Panc1 (cell line): ENCODE data around the gene MRPS27. TPM values are rescaled to one million over a fixed set of nuclear protein-coding genes. Genes with fewer than 3 reads are reported as not detected.

ENCODE experiments used
- ATAC-seq: fragments of 200-7000 bp; cut with Tn5 transposase; 2 replicates; pipeline ENCODE4 v1.9.1; 2020; ENCODE audit warnings: mild to moderate bottlenecking, moderate library complexity
- BruUV-seq: library from RNA; stranded (reverse); fragments of 400-500 nt; replicated peaks from 2 replicates; lab custom pipeline; 2021; lab: Mats Ljungman, UMichigan
- CTCF ChIA-PET: fragments of 300-600 bp; sonication (Branson Sonifier 250); formaldehyde crosslinking; loops from one replicate; lab custom pipeline; 2022; ENCODE audit warnings: antibody characterized with exemption; lab: Charles Lee
- POLR2A ChIA-PET: fragments of 300-600 bp; sonication (Branson Sonifier 250); formaldehyde crosslinking; loops from one replicate; lab custom pipeline; 2022; ENCODE audit warnings: antibody characterized with exemption; lab: Charles Lee
- DNase-seq: peaks from one replicate; pipeline ENCODE4 v3.0.0-alpha.2; 2010; ENCODE audit warnings: low read depth, low spot score
- H3K27ac ChIP-seq: 2 replicates; pipeline ENCODE4 v1.5.1; 2011; ENCODE audit warnings: mild to moderate bottlenecking, low read length, inconsistent platforms
- H3K27me3 ChIP-seq: fragments of 200-500 bp; sonication (Bioruptor generic); 2 replicates; pipeline ENCODE4 v1.6.0; 2014; ENCODE audit warnings: low read length, inconsistent platforms; ENCODE audit not compliant: control insufficient read depth, insufficient read depth
- H3K36me3 ChIP-seq: fragments of 200-500 bp; sonication (Bioruptor generic); 2 replicates; pipeline ENCODE4 v1.5.1; 2014; ENCODE audit warnings: inconsistent platforms, mild to moderate bottlenecking, low read length, moderate library complexity; ENCODE audit not compliant: control insufficient read depth, insufficient read depth
- H3K4me1 ChIP-seq: 2 replicates; pipeline ENCODE4 v1.5.1; 2011; ENCODE audit warnings: inconsistent platforms, mild to moderate bottlenecking, low read length, moderate library complexity; ENCODE audit not compliant: control insufficient read depth, insufficient read depth
- H3K4me3 ChIP-seq, 2 experiments: 2 replicates each; pipeline ENCODE4 v1.5.1; 2011 to 2012; ENCODE audit warnings: low read depth in 2 of 2, low read length in 2 of 2, mild to moderate bottlenecking in 2 of 2, inconsistent platforms in 1 of 2, moderate library complexity in 1 of 2
- H3K9me3 ChIP-seq: fragments of 200-500 bp; sonication (Bioruptor generic); 2 replicates; pipeline ENCODE4 v1.5.1; 2014; ENCODE audit warnings: low read depth, mild to moderate bottlenecking, inconsistent platforms, low read length, moderate library complexity; ENCODE audit not compliant: control insufficient read depth, insufficient read depth
- CTCF ChIP-seq: fragments of 450-650 bp; IDR thresholded peaks from 2 replicates; pipeline ENCODE4 v1.5.1; 2017; ENCODE audit warnings: mild to moderate bottlenecking
- POLR2AphosphoS5 ChIP-seq: IDR thresholded peaks from 2 replicates; pipeline ENCODE4 v1.6.1; 2012; ENCODE audit warnings: mild to moderate bottlenecking, low read depth, low read length, moderate library complexity
- REST ChIP-seq, 2 experiments: IDR thresholded peaks; 2 replicates each; pipeline ENCODE4 v1.6.1; 2011 to 2012; ENCODE audit warnings: low read depth in 2 of 2, control low read depth in 1 of 2, low read length in 1 of 2, mild to moderate bottlenecking in 1 of 2, moderate library complexity in 1 of 2; ENCODE audit not compliant: insufficient read depth in 1 of 2
- SIN3A ChIP-seq: IDR thresholded peaks from 2 replicates; pipeline ENCODE4 v1.6.1; 2012; ENCODE audit warnings: low read depth, mild to moderate bottlenecking, low read length, moderate library complexity, borderline replicate concordance; ENCODE audit not compliant: insufficient read depth
- TCF7L2 ChIP-seq: IDR thresholded peaks from 2 replicates; pipeline ENCODE4 v1.6.1; 2011; ENCODE audit warnings: mild to moderate bottlenecking, low read depth, low read length, inconsistent platforms
- in situ Hi-C: cut with HindIII; loops from 2 replicates; pipeline ENCODE4 v1.10.0; 2016; ENCODE audit warnings: low sequenced_read_pairs, low pct_unique_long_range_greater_than_20kb
- intact Hi-C: fragments of 100-400 bp; cut with micrococcal nuclease; formaldehyde crosslinking; loops from one replicate; pipeline ENCODE4 v1.10.0; 2022; ENCODE audit not compliant: unreplicated experiment
- total RNA-seq: library from RNA; stranded (reverse); gene quantifications from one replicate; pipeline ENCODE4 v1.2.1, GENCODE V29; 2021; ENCODE audit not compliant: unreplicated experiment

The MRPS27 gene
- total RNA-seq, 1 experiment from 2014 or later = 67.2 TPM

GRCh38 chr5:72221541-72221940, 98.5 kb downstream of the MRPS27 start:
- peaks cover 21% of the 10 kb centered on the region for H3K36me3 ChIP-seq
- CTCF ChIA-PET = no interaction called here

GRCh38 chr5:72221099-72221498, 98.9 kb downstream of the MRPS27 start:
- no TSS peak for BruUV-seq
- no peaks in the 10 kb centered on the region for H3K9me3 ChIP-seq
- no peak for ATAC-seq
- H3K36me3 ChIP-seq = peaks cover 21% of the 10 kb centered on the region
- ChIA-PET CTCF (no interaction called here), POLR2A (no interaction called here)
- intact Hi-C loops (no loop called here), in situ Hi-C loops (no loop called here)
- no peak overlapping the region for H3K4me3 ChIP-seq
- H3K27me3 ChIP-seq = no peaks in the 10 kb centered on the region
- TF ChIP-seq TCF7L2 (no peak), REST (IDR thresholded peaks at IDR 0.05; ENCODE audit: insufficient read depth in 1 of 2, low read depth in 2 of 2, low read length in 1 of 2) (no peak), CTCF (no peak), POLR2AphosphoS5 (no peak), SIN3A (no peak)
- DNase-seq = no peak
- H3K4me1 ChIP-seq = no peaks in the 10 kb centered on the region
- H3K27ac ChIP-seq = no peak overlapping the region

More at GRCh38 chr5:72221541-72221940, 98.5 kb downstream of the MRPS27 start:
- no peak for TF ChIP-seq REST (IDR thresholded peaks at IDR 0.05; ENCODE audit: insufficient read depth in 1 of 2, low read depth in 2 of 2, low read length in 1 of 2)
- no peak for TF ChIP-seq CTCF
- no peak for TF ChIP-seq SIN3A
- TF ChIP-seq TCF7L2 = no peak
- no peak for TF ChIP-seq POLR2AphosphoS5
- in situ Hi-C loops (no loop called here), intact Hi-C loops (no loop called here)
- no peak overlapping the region for H3K4me3 ChIP-seq
- BruUV-seq = no TSS peak
- no peaks in the 10 kb centered on the region for H3K9me3 ChIP-seq
- DNase-seq (no peak), ATAC-seq (no peak)
- POLR2A ChIA-PET = no interaction called here
- H3K27me3 ChIP-seq = no peaks in the 10 kb centered on the region
- no peaks in the 10 kb centered on the region for H3K4me1 ChIP-seq
- H3K27ac ChIP-seq = no peak overlapping the region
